ENCODE results near the gene PRKG1.

DNA sequence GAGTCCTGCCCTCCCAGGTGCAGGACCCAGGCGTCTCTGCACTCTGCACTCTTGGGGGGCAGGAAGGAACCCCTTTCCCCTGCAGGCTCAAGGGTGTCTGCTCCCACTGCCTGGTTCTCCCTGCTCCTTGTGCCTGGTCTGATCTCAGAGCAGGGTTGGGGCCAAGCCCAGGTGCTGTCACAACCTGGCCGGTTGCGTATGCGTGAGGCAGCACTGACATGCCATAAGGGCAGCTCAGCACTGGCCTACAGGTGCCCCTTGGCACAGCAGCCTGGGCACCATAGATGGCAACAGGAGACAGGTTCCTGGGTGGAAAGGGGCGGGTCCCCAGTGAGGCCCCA is 1273.0 kb downstream of the PRKG1 start:
- TF ChIP-seq, protein P1, sequence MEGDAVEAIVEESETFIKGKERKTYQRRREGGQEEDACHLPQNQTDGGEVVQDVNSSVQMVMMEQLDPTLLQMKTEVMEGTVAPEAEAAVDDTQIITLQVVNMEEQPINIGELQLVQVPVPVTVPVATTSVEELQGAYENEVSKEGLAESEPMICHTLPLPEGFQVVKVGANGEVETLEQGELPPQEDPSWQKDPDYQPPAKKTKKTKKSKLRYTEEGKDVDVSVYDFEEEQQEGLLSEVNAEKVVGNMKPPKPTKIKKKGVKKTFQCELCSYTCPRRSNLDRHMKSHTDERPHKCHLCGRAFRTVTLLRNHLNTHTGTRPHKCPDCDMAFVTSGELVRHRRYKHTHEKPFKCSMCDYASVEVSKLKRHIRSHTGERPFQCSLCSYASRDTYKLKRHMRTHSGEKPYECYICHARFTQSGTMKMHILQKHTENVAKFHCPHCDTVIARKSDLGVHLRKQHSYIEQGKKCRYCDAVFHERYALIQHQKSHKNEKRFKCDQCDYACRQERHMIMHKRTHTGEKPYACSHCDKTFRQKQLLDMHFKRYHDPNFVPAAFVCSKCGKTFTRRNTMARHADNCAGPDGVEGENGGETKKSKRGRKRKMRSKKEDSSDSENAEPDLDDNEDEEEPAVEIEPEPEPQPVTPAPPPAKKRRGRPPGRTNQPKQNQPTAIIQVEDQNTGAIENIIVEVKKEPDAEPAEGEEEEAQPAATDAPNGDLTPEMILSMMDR (IDR thresholded peaks at IDR 0.05; ENCODE audit: low read depth, low read length): no peak
- no peak for TF ChIP-seq EZH2phosphoT487 (IDR thresholded peaks at IDR 0.05; ENCODE audit: low read depth)

All from OCI-LY3 (cell line).